Measurements from ENCODE around the gene COX15. TPM values are rescaled to one million over a fixed set of nuclear protein-coding genes. Genes with fewer than 3 reads are reported as not detected.

The COX15 gene
- 10 to 100 TPM; 28.4 to 32.5 (median 32.2) TPM for total RNA-seq

DNA sequence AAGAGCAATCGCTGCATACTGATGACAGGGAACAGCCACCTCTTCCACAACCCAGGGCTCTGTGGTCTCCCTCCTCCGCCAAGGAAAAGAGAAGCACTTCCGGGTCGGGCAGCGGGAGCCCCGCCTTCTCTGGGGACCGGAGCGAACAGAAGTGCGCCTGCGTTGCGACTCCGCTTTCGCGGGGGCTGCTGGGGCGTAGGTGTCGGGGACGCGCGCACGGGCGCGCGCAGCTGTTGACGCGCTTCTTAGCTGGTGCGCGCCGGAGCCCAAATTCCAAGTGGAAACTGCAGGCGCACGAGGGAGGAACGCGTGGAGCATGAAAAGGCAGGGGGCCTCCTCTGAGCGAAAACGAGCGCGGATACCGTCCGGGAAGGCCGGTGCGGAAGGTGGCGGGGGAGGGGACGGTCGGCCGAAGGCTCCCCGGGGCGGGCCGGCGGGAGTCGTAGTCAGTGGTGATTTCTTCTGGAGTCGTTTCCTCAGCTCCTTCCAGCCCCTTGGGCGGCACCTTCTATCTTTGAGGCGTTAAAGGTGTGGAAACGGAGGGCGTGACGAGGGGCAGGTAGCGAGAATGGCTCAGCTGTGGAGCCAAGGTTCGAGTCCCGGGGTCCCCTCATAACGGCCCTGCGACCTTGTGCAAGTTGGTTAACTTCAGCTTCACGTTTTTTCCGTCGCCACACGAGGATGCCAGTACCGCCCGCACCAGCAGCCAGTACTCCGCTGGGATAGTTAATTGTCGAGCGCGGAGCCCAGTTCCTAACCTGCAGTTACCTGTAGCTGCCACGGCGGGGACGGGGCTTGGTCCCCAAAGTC lies at the start of gene COX15, which contains the start of gene CUTC:
COX15 (minus strand) TSS at position 95 of the 810 bp plus-strand sequence; CDS start at position 17, 78 bp downstream.
CUTC (plus strand) TSS at position 202 of the 810 bp plus-strand sequence; CDS start at position 317, 115 bp downstream.
- Mint-ChIP-seq H3K4me3 (peak within 1 kb of the TSS; percentile 100), H3K4me1 (ENCODE audit: low read depth) (peaks cover 33% of the 10 kb centered on the region), H3K27me3 (ENCODE audit: low read depth) (no peaks in the 10 kb centered on the region), H3K9me3 (no peaks in the 10 kb centered on the region), H3K36me3 (ENCODE audit: insufficient read depth) (peaks cover 24% of the 10 kb centered on the region)
- DNase-seq (peak; percentile 93), ATAC-seq (peak; percentile 92 to 93)

DNA sequence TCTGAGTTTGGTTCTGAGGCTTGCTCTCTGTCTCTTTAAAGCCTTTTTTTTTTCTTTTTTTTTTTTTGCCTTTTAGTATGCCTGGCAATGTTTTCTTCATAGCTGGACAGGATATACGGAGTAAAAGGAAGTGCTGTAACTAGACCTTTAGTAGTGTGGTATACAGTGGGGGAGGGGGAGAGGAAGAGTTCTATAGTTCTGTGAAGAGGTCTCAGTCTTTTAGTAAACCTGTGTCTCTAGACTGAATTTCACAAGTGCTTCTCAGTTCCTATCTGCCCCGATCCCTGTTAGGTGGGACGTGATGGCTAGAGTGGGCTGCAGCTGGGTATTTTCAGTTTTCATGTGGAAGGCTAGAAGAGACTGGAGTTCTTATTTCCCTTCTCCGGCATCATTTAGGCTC lies 47.4 kb upstream of the COX15 start:
- no peaks in the 10 kb centered on the region for H3K27me3 Mint-ChIP-seq (ENCODE audit: low read depth)
- H3K4me1 Mint-ChIP-seq (ENCODE audit: low read depth): peaks cover 7% of the 10 kb centered on the region
- ATAC-seq: no peak
- peaks cover 3% of the 10 kb centered on the region for H3K36me3 Mint-ChIP-seq (ENCODE audit: insufficient read depth)
- no peak for DNase-seq
- H3K4me3 Mint-ChIP-seq: no peak overlapping the region
- H3K9me3 Mint-ChIP-seq: peaks cover 4% of the 10 kb centered on the region

DNA sequence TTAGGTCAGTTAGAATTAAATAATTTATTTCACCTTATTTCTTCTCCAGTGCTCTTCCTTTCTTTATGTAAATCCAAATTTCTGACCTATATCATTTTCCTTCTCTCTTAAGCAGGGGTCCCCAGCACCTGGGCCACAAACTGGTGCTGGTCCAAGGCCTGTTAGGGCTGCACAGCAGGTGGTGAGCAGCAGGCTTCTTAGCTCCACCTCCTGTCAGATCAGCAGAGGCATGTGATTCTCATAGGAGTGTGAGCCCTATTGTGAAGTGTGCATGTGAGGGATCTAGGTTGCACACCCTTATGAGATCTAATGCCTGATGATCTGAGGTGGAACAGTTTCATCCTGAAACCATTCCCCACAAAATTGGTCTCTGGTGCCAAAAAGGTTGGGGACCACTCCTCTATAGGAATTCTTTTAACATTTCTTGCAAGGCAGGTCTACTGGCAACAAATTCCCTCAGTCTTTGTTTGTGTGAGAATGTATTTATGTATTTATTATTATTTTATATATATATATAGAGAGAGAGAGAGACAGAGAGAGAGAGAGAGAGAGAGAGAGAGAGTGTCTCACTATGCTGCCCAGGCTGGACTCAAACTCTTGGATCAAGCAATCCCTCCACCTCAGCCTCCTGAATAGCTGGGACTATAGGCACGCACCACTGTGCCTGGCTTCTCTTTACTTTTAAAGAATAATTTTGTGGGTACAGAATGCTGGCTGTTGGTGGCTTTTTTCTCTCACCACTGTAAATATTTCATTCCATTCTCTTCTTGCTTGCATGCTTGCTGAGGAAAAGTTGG lies 46.2 kb upstream of the COX15 start:
- H3K9me3 Mint-ChIP-seq: peaks cover 4% of the 10 kb centered on the region
- H3K27me3 Mint-ChIP-seq (ENCODE audit: low read depth): no peaks in the 10 kb centered on the region
- no peak overlapping the region for H3K4me3 Mint-ChIP-seq
- ATAC-seq (no peak), DNase-seq (no peak)
- H3K4me1 Mint-ChIP-seq (ENCODE audit: low read depth): peaks cover 7% of the 10 kb centered on the region
- H3K36me3 Mint-ChIP-seq (ENCODE audit: insufficient read depth): peaks cover 2% of the 10 kb centered on the region

DNA sequence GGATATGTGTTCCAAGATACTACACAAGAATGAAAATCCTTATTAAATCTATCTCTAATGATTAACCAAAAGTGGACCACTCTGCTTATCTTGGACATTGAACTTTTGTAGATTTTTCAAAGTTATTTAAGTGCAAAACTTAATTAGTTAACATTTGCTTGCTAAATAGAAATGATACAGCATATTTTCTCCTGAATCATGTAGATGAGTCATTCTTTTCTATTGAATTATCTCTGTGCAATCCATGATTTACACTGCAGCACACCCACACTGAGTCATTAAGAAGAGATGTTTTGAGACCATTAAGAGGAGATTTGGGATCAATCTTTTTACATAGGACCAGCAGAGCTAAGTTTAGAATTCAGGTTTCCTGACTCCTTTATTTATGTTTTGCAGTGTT lies 43.9 kb upstream of the COX15 start:
- Mint-ChIP-seq H3K4me1 (ENCODE audit: low read depth) (peaks cover 7% of the 10 kb centered on the region), H3K4me3 (no peak overlapping the region), H3K27me3 (ENCODE audit: low read depth) (no peaks in the 10 kb centered on the region), H3K9me3 (peaks cover 4% of the 10 kb centered on the region), H3K36me3 (ENCODE audit: insufficient read depth) (no peaks in the 10 kb centered on the region)
- DNase-seq (no peak), ATAC-seq (peak in 1 of 2 donors; percentile 55)

DNA sequence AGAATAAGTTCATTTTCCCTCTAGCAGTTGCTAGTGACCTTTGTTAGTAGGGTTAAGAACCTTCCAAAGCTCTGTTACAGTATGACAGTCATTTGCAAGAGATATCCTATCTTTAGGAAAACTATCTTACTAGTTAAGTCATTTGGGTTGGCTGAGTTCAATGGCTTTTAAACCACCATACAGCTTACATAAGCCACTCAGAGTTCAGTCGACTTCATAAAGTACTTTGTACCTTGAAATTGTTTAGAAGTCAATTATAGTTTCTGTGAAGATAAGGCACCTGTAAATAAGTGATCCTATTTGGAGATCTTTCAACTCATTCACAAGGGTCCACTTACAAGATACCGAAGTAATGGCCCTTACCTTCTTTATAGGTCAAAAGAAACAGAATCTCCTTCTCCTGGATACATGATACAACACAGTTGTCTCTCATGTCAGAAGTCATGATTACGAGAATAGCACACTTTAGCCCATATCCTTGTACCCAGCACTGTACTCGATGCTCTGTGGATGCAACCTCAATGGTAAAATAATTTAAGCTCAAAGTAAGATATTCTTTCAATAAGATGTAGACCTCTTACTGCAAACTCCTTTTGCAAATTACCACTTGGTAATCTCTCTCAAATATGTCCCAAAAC lies 38.6 kb upstream of the COX15 start:
- H3K36me3 Mint-ChIP-seq (ENCODE audit: insufficient read depth): peaks cover 7% of the 10 kb centered on the region
- H3K27me3 Mint-ChIP-seq (ENCODE audit: low read depth): no peaks in the 10 kb centered on the region
- H3K9me3 Mint-ChIP-seq: no peaks in the 10 kb centered on the region
- ATAC-seq (no peak), DNase-seq (no peak)
- no peak overlapping the region for H3K4me3 Mint-ChIP-seq
- peaks cover 2% of the 10 kb centered on the region for H3K4me1 Mint-ChIP-seq (ENCODE audit: low read depth)

DNA sequence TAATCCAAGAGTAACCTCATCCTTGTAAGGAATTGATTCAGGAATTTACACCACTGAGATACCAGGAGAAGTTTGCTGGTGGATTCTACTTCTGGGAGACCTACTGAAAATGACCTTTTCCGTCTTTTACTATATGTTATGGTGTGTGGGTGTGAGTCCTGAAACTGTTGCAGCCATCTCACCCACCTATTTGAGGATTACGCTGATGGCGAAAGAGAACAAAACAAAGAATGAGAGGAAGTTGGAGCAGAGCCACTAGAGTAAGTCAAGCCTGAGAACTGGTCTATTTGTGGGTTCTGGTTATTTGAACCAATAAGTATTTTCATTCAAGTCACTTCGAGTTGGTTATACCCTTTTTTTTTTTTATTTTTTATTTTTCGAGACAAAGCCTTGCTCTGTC lies 37.8 kb upstream of the COX15 start:
- no peak for DNase-seq
- Mint-ChIP-seq H3K36me3 (ENCODE audit: insufficient read depth) (peaks cover 7% of the 10 kb centered on the region), H3K4me3 (no peak overlapping the region), H3K4me1 (ENCODE audit: low read depth) (peaks cover 2% of the 10 kb centered on the region), H3K9me3 (no peaks in the 10 kb centered on the region), H3K27me3 (ENCODE audit: low read depth) (no peaks in the 10 kb centered on the region)
- no peak for ATAC-seq

DNA sequence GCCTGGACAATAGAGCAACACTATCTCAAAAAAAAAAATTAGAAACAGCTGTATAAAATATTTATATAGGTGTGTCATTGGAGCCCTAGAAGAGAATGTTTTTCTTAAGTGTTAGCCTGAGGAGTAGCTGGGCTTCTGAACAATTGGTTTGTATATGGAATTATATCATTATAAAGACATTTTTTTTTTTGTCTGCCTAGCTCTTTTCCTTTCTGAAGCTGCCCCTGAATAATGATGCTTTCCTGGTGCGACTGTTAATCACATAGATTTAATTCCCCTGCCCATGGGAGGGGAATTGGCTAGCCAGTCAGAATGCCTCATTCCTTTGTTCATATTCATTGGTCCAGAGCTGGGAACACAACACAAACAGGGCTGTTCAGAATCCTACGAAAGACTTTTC lies 36.6 kb upstream of the COX15 start:
- ATAC-seq (no peak), DNase-seq (no peak)
- Mint-ChIP-seq H3K4me3 (no peak overlapping the region), H3K9me3 (no peaks in the 10 kb centered on the region), H3K4me1 (ENCODE audit: low read depth) (peaks cover 2% of the 10 kb centered on the region), H3K27me3 (ENCODE audit: low read depth) (no peaks in the 10 kb centered on the region), H3K36me3 (ENCODE audit: insufficient read depth) (peaks cover 11% of the 10 kb centered on the region)

DNA sequence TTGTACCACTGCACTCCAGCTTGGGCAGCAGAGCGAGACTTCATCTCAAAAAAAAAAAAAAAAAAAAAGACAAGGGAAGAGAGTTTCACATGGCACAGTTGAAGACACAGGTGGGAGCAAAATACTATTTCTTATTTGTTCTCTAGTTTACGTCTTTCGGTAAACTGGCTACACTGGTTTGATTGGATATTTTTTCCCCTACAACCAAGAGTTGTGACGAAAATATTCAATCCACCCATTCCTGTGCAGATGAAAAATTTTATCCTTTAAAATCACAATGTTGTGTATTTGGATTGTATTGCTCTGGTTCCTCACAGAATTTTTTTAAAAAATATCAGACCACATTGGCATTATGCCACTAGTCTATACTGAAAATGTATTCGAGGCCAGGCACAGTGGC lies 36.0 kb upstream of the COX15 start:
- no peak overlapping the region for H3K4me3 Mint-ChIP-seq
- DNase-seq (no peak), ATAC-seq (no peak)
- peaks cover 2% of the 10 kb centered on the region for H3K4me1 Mint-ChIP-seq (ENCODE audit: low read depth)
- no peaks in the 10 kb centered on the region for H3K27me3 Mint-ChIP-seq (ENCODE audit: low read depth)
- peaks cover 3% of the 10 kb centered on the region for H3K9me3 Mint-ChIP-seq
- H3K36me3 Mint-ChIP-seq (ENCODE audit: insufficient read depth): peaks cover 13% of the 10 kb centered on the region

DNA sequence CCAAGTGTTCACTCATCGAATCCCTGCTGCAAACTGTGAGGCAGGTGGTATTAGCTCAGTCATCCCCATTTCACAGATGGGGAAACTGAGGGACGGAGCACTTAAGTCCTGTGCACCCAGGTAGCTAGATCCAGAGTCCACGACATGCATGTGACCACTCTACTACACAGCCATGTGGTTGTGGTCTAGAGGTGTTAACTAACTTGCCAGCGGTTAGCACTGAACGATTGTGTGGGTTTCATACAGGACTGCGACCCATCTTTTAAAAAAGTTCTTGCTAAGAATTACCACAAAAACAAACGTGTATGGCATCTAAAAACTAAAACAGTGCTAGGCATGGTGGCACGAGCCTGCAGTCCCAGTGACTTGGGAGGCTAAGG lies 34.4 kb upstream of the COX15 start:
- Mint-ChIP-seq H3K27me3 (ENCODE audit: low read depth) (no peaks in the 10 kb centered on the region), H3K9me3 (peaks cover 6% of the 10 kb centered on the region), H3K36me3 (ENCODE audit: insufficient read depth) (peaks cover 23% of the 10 kb centered on the region), H3K4me3 (no peak overlapping the region), H3K4me1 (ENCODE audit: low read depth) (peaks cover 2% of the 10 kb centered on the region)
- DNase-seq (no peak), ATAC-seq (no peak)

DNA sequence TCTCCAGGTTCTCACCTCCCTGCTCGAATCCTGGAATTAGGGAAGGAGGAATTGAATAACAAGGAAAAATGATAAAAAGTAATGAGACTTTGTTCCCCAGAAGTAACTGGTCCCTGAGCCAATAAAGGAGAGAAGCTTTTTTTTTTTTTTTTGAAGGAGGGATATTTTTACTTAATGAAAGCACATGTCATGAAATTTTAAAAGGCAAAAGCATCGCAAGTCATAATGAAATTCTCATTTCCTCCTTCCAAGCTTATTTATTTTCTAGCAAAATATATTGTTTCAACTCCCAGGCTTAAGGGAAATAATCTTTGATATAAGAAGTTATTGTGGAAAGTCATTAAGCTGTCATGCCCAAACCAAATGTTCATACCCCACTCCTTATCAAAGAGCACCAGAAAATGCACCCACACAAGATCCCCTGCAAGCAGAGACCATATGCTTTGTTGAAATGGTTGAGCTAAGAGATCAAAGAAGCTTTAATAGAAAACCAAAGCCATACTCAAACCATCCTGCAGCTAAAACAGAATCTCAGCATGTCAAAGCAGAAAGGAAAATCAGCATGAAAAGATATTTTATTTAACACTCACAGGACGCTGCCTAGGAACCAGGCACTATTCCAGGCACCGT lies 33.9 kb upstream of the COX15 start:
- Mint-ChIP-seq H3K27me3 (ENCODE audit: low read depth) (no peaks in the 10 kb centered on the region), H3K4me1 (ENCODE audit: low read depth) (peaks cover 2% of the 10 kb centered on the region), H3K9me3 (peaks cover 6% of the 10 kb centered on the region), H3K4me3 (no peak overlapping the region), H3K36me3 (ENCODE audit: insufficient read depth) (peaks cover 26% of the 10 kb centered on the region)
- DNase-seq: no peak
- ATAC-seq: no peak

DNA sequence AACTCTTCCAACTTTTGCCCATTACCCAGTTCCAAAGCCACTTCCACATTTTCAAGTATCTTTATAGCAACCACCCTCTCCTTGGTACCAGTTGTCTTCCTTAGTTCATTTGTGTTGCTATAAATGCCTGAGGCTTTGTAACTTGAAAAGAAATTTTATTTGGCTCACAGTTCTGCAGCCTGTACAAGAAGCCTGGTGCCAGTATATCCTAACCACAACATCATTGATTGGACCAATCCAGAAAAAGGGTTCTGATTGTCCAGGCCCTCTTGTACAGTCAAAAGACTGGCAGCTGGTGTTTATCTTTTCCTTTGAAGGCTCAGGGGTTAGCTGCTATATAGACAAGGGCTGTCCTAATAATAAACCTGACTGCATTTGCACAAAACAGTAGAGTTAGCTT lies 29.4 kb upstream of the COX15 start:
- Mint-ChIP-seq H3K4me1 (ENCODE audit: low read depth) (peaks cover 2% of the 10 kb centered on the region), H3K4me3 (no peak overlapping the region), H3K27me3 (ENCODE audit: low read depth) (no peaks in the 10 kb centered on the region), H3K9me3 (peaks cover 6% of the 10 kb centered on the region), H3K36me3 (ENCODE audit: insufficient read depth) (peaks cover 54% of the 10 kb centered on the region)
- no peak for DNase-seq
- ATAC-seq: no peak

DNA sequence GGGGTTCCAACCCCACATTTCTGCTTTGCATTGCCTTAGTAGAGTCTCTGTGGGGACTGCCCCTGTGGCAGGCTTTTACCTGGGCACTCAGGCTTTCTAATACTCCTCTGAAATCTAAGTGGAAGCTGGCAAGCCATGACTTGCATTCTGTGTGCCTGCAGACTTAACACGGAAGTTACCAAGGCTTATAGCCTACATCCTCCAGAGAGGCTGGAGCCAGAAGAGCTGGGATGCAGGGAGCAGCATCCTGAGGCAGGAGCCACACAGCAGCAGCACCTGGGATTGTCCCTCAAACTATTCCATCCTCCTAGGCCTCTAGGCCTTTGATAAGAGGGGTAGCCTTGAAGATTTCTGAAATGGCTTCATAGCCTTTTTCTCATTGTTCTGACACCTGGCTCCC lies 28.4 kb upstream of the COX15 start:
- H3K36me3 Mint-ChIP-seq (ENCODE audit: insufficient read depth): peaks cover 62% of the 10 kb centered on the region
- no peaks in the 10 kb centered on the region for H3K27me3 Mint-ChIP-seq (ENCODE audit: low read depth)
- H3K4me1 Mint-ChIP-seq (ENCODE audit: low read depth): no peaks in the 10 kb centered on the region
- DNase-seq (no peak), ATAC-seq (no peak)
- no peak overlapping the region for H3K4me3 Mint-ChIP-seq
- H3K9me3 Mint-ChIP-seq: peaks cover 6% of the 10 kb centered on the region

DNA sequence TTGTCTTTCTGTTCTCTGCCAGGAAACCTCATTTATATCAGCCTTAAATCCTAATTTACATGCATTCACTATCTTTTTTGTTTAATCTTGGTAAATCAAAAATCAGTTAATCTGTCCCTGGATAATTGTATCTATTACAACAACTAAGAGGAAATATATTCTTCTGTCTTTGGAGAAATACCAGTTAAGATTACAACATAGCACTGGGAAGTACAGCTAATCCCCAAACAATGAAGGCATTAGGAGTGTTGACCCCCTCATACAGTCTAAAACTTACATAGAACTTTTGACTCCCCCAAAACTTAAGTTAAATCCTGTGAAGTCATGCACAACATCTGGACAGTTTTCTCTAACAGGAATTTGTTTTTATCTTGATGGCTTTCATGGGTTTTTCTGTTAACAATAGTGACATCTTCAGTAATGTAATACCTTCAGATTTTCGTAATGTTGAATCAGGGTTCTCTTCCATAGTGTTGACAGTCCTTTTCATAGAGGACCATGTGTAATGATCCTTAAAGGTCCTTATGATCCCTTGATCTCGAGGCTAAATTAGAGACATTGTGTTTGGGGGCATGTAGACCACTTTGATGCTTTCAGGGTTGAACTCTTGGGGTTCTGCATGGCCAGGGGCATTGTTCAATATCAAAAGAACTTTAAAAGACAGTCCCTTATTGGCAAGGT lies 26.4 kb upstream of the COX15 start:
- DNase-seq (no peak), ATAC-seq (no peak)
- peaks cover 66% of the 10 kb centered on the region for H3K36me3 Mint-ChIP-seq (ENCODE audit: insufficient read depth)
- H3K4me1 Mint-ChIP-seq (ENCODE audit: low read depth): no peaks in the 10 kb centered on the region
- H3K4me3 Mint-ChIP-seq: no peak overlapping the region
- H3K27me3 Mint-ChIP-seq (ENCODE audit: low read depth): no peaks in the 10 kb centered on the region
- peaks cover 5% of the 10 kb centered on the region for H3K9me3 Mint-ChIP-seq

DNA sequence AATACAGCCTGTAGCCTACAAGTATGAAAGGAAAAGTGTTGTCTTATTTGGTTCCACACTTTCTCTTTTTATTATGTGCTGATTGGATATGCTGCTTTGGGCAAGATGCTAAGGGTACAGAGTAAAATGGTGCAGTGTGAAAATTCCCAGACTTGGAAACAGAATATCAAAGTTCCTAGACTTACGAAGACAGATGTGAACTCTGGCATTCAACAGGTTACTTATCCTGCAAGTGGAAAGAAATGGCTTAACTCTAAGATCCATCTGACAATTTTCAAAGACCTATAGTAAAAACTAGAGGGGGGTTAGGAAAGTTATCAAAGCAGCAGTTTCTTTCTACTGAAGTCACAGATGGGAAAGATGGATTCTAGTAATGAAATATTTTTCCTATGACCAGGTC lies 24.2 kb upstream of the COX15 start:
- no peak for DNase-seq
- H3K36me3 Mint-ChIP-seq (ENCODE audit: insufficient read depth): peaks cover 56% of the 10 kb centered on the region
- H3K4me1 Mint-ChIP-seq (ENCODE audit: low read depth): no peaks in the 10 kb centered on the region
- H3K4me3 Mint-ChIP-seq: no peak overlapping the region
- ATAC-seq: no peak
- no peaks in the 10 kb centered on the region for H3K27me3 Mint-ChIP-seq (ENCODE audit: low read depth)
- no peaks in the 10 kb centered on the region for H3K9me3 Mint-ChIP-seq

Measured in activated T-cell treated with anti-CD3 and anti-CD28 coated beads, Interleukin-2, amount 50 U/mL, for 4 hours (primary cell).